A549 treated with CORT108297 at 1 μM for 4 hours (cell line): ENCODE results near the gene ADD3. TPM values are rescaled to one million over a fixed set of nuclear protein-coding genes. Genes with fewer than 3 reads are reported as not detected.

Source experiments
- total RNA-seq: library from RNA; stranded (reverse); fragments of 200-300 nt; extraction: Qiagen RNA extraction; gene quantifications from 5 replicates; pipeline ENCODE4 v1.2.3, GENCODE V29; 2022

Gene ADD3, protein sequence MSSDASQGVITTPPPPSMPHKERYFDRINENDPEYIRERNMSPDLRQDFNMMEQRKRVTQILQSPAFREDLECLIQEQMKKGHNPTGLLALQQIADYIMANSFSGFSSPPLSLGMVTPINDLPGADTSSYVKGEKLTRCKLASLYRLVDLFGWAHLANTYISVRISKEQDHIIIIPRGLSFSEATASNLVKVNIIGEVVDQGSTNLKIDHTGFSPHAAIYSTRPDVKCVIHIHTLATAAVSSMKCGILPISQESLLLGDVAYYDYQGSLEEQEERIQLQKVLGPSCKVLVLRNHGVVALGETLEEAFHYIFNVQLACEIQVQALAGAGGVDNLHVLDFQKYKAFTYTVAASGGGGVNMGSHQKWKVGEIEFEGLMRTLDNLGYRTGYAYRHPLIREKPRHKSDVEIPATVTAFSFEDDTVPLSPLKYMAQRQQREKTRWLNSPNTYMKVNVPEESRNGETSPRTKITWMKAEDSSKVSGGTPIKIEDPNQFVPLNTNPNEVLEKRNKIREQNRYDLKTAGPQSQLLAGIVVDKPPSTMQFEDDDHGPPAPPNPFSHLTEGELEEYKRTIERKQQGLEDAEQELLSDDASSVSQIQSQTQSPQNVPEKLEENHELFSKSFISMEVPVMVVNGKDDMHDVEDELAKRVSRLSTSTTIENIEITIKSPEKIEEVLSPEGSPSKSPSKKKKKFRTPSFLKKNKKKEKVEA
- 3.5 to 5.7 TPM (median 5.1 TPM) in 5 replicates for total RNA-seq

DNA sequence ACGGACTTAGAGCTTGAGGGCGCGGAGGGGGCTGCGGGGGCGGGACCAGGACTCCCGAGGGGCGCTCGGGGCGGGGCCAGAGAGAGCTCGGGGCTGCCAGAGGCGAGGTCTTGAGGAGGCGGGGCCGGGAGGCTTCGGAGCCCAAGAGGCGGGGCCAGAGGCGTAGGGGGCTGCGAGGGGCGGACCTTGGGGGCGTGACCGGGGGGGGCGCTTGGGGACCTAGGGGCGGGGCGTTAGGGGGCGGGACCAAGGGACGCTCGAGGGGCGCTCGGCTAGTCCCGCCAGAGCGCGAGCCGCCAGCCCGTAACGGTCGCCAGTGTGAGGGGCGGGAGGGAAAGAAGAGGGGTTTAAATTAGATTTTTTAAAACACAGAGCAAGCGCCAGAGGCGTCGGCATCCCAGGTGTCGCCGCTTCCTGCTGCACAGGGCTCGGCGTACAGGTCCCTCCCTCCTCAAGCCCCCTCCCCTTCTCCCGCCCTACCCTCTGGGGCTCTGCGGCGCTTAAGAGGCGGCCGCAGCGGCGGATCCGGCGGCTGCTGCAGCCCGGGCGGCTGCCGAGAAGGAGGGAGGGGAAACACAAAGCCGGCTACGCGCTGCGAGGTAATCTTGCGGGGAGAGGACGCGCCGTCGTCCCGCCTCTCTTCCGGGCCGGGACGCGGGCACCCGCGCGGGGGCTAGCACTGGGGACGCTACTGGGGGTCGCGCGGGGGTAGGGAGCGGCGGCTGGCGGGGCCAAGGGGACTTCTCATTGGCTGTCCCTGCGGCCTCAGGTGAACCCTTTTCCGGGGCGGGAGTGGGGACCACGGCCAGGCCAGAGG lies at the start of gene ADD3:
ADD3 (plus strand) TSS at position 284 of the 817 bp plus-strand sequence. CDS start 92,670 bp downstream, outside the sequence.

Other genes starting within 250 kb of the ADD3 start
- gene XPNPEP1, start 84.5 kb upstream of the ADD3 start, total RNA-seq = 29.7 to 36.1 TPM (median 34.5 TPM) in 5 replicates
- 5.6 to 7.4 TPM (median 6.4 TPM) in 5 replicates for gene MXI1, start 199.6 kb downstream of the ADD3 start, total RNA-seq